HG02642 (cell line): Measurements from ENCODE around the gene ZBTB46.

ENCODE experiments used
- ATAC-seq: cut with Tn5 transposase; IDR thresholded peaks from one replicate; pipeline ENCODE4 v1.9.1; 2021; ENCODE audit warnings: mild to moderate bottlenecking; ENCODE audit not compliant: unreplicated experiment, poor library complexity

ZBTB46 gene

GRCh38 chr20:63749597-63750508, 81.2 kb downstream of the ZBTB46 start:
- no peak for ATAC-seq

GRCh38 chr20:63748934-63749270, 82.2 kb downstream of the ZBTB46 start:
- ATAC-seq = no peak

GRCh38 chr20:63748070-63748933, 82.8 kb downstream of the ZBTB46 start:
- no peak for ATAC-seq

DNA sequence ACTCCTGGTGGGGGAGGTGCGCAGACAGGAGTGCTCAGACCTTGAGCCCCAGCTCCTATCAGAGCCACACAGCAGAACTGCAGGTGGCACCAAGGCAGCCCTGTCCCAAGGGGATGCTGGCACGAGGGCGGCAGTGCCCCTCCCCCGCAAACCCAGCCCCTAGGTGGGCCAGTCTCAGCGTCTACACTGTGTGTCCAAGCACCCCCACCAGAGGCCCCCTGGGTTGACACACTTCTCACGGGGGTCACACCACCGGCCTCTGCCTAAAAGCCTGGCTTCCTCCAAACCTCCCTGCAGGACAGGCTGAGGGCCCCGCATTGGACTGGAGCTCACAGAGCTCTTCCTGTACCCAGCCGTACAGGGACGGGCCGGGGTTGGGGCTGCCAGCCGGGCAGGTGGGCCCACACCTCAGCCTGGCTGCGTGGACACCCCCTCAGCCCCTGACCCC, 83.4 kb downstream of the ZBTB46 start:
- ATAC-seq = no peak

DNA sequence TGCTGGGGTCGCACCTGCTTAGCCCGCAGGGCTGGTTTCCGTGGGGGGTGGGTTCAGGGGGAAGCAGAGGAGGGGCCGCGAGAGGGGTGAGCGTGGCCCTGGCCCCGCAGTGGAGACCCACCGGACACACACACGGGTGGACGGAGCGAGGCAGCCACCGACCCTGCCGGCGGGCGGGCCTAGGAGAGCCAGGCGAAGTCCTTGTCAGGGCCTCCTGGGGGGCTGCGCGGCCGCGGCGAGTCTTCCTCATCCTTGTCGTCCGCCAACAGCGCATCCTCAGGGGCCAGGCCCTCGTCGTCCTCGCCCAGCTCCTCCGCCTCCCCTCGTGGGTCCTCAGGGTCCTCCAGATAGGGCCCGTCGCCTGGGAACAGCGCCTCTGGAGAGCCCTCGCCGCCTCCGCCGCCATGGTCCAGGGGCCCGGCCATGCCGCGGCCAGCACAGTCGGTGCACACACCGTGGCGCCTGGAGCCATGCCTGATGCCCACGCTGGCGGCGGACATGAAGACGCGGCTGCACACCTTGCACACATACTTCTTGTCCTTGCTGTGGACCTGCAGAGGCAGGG, 84.2 kb downstream of the ZBTB46 start:
- no peak for ATAC-seq

DNA sequence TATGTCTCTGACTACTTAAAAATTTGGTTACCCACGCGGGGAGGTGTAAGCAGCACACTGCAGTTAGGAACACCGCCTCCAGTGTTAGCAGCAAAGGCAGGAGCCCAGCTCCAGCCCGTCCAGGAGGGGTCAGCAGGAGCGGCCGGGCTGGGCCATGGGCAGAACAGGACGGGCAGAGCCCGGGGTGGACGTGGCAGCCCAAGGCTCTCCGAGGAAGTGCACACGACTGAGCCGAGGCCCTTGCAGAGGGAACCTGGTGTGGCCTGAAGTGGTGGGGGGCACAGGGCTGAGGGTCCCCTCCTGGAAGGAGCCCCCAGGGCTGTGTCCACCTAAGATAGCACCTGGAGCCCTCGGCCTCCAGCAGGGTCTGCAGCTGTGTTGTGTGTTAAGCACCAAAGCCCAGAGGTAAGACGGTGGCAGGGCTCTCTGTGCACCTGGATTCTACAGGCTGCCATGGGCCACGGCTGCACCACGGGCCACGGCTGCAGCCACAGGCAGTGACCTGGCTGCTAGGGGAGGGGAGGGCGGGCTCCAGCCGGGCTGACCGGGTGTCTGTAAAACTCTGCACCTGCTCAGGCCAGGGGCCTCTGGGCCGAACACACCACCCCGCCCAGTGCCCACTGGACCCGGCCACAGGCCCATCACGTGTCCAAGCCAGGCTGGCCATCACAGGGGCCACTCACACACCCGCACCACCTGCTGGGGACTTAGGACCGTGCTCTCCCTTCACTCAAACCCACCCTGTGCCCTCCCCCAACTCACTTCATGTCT, 84.9 kb downstream of the ZBTB46 start:
- ATAC-seq = no peak

DNA sequence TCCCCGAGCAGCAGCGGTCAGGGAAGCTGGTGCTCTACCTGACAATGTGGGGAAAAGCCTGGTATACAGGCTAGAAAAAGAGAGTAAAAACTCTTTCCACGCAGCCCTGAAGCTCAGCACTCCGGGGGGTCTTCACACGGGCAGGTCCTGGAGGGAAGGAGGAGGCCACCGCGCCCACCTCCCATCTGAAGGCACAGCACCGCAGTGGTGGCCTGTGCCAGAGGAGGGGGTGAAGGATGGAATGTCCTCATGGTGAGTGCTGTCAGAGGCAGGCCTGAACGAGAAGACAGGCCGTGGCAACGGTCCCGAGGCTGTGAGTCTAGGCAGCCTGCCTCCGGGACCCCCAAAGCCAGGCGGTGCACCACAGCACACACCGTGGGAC, 85.6 kb downstream of the ZBTB46 start:
- no peak for ATAC-seq

- ATAC-seq = no peak
These were observed 86.3 kb downstream of the ZBTB46 start for GRCh38 chr20:63744574-63745423.

DNA sequence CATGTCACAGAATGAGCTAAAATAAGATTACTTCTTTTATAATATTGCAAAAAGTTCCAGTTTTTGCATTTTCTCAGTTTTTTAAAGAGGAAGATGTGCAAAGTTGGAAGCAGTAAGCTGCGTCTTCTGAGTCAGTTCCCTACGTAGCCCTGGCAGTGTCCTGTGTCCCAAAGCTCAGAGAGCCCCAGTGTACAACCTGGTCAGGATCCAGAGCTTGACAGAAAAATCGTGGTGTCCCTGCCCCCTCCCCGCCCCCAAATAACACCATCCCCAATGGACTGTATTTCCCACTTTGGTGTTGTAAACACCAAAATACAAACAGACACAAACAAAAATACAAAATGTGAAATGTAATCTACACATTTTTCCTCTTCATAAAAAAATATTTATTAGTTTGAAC, 86.9 kb downstream of the ZBTB46 start:
- ATAC-seq = no peak

DNA sequence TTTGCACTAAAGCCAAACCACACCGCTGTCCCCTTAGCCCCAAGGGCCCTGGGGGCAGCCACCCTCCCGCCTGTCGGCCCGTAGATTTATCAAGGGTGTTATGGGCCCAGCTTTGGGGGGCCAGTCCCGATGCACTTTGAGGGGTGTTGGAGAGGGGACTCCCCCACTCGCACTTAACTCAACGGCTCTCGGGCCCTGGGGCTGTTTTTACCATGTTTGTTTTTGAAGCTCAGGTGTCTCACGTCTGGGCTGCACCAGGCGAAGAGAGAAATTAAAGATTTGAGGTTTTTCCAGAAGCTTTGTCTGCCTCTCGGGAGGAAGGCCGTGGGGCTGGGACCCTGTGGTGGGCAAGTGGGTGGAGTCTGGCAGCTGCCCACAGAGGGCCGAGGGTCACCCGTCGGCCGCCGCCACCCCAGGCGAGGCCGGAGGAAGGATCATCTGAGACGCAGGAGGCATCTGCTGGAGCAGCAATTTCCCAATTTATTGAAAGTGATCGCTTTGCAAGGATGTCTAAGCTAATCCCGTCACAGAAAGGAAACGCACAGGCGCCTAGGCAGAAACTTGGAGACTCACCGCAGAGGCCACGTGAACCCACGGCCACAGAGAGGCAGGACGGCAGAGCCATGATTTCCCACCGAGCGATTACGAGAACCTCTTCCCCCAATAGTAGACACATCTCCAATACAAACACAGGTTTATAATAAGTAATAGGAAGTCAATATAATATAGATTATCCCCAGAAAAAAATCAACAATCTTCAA, 87.7 kb downstream of the ZBTB46 start:
- ATAC-seq = no peak

DNA sequence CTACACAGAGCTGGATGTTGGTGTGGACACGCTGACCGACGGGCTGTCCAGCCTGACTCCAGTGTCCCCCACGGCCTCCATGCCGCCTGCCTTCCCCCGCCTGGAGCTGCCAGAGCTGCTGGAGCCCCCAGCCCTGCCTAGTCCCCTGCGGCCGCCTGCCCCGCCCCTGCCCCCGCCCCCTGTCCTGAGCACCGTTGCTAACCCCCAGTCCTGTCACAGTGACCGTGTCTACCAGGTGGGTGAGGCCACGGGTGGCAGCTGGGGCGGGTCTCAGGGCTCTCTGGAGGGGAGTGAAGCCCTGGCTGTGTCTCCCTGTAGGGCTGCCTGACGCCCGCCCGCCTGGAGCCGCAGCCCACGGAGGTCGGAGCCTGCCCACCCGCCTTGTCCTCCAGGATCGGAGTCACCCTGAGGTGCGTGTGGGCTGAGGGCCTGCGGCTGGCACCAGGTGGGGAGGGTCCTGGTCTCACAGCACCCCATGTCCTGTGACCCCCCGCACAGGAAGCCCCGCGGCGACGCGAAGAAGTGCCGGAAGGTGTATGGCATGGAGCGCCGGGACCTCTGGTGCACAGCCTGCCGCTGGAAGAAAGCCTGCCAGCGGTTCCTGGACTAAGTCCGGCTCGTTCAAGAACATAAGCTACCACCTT, 88.6 kb downstream of the ZBTB46 start:
- ATAC-seq = no peak

DNA sequence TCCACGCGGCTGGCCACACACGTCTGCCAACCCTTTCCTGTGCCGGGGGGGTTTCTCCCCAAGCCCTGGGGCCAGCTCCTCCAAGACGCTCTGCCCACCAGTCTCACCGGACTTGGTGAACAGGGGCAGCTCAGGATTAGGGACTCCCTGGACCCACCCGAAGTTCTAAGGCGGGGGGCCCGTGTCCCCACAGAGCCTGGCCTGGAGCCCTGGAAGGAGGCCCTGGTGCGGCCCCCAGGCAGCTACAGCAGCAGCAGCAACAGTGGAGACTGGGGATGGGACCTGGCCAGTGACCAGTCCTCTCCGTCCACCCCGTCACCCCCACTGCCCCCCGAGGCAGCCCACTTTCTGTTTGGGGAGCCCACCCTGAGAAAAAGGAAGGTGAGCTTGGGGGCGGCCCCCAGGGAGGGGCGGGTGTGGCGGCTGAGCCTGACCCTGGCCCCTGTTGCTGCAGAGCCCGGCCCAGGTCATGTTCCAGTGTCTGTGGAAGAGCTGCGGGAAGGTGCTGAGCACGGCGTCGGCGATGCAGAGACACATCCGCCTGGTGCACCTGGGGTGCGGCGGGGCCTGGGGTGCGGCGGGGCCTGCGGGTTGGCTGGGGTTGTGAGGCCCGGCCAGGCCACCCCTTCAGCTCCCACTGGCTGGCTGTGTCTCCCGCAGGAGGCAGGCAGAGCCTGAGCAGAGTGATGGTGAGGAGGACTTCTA, 89.2 kb downstream of the ZBTB46 start:
- ATAC-seq = no peak

DNA sequence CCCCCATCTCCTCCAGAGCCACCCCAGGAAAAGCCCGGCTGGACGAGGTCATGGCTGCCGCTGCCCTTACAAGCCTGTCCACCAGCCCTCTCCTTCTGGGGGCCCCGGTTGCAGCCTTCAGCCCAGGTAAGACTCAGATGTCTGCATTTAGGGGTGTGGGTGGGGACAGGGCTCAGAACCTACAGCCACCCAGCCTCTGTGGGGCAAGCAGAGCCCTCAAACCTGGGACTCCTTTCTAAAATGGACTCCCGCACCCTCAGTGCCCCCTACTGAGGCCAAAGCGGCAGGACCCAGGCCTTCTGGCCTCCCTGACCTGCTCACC, 89.7 kb downstream of the ZBTB46 start:
- ATAC-seq = no peak

- no peak for ATAC-seq
These were observed 90.3 kb downstream of the ZBTB46 start for GRCh38 chr20:63740627-63741353.

DNA sequence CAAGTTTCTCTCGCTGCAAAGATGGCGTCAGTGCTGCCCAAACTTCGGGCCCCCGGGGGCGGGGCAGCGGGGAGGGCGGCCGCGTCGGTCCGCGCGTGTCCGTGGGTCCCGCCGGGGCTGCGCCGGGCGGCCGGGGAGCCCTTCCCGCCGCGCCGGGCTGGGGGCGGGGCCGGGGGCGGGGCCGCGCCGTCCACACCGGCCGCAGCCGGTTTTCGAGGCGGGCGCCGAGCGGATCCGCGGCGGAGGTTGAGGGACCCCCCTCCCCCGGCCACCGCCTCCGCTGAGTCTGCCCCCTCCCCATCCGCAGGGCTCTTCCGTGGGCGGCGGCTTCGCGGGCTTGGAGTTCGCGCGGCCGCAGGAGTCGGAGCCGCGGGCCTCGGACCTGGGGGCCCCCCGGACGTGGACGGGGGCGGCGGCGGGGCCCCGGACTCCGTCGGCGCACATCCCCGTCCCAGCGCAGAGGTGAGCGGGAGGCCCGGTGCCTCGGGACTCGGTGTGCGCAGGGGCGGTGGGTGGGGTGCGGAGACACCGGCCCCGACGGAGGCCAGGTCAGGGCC, 90.9 kb downstream of the ZBTB46 start:
- peak; percentile 12 for ATAC-seq

DNA sequence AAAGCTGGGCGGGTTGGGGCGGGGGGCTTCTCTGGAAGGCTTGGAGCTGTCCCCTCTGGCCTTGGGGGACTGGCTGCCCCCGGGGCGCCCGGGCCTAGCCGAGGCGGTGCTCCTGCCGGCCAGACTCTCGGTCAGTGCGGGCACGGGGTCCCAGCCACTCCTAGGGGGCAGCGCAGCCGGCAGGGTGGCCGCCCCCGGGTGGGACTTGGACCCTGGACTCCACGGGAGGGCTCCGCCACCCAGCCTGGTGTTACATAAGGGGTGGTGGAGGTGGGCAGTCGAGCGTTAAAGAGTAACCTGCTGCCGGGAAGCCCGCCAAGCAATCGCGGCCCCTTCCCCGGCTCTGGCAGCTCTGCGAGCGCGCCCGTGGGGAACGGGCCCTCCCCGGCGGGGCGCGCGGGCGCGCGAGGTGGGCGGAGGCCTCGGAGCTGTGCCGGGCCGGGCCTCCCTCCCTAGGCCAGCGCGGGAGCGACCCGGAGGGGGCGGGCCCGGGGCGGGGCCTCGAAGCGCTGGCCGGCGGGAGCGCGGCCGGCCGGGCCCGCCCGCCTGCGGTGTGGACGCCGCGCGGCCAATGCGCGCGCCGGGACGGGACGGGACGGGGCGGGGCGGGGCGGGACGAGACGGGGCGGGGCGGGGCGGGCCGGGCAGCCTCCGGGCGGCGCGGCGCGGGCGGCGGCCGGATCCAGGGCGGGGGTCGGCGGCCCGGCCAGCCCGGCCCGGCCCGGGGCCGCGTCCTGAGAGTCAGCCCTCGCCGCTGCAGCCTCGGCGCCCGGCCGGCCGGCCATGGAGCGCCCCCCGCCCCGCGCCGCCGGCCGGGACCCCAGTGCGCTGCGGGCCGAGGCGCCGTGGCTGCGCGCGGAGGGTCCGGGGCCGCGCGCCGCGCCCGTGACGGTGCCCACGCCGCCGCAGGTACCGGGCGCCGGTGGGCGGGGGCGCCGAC, 91.7 kb downstream of the ZBTB46 start, which contains the start of gene SLC2A4RG:
Gene SLC2A4RG, plus strand, starts transcription at position 647 of the 940 bp plus-strand sequence. Its CDS starts 137 bp downstream, at position 784.
- peak; percentile 53 for ATAC-seq
